Activated naive CD4-positive, alpha-beta T cell (primary cell): ENCODE measurements around the gene ARMH1.
"Not testable (repeated sequence)": the region's sequence is repeated elsewhere in the genome, so short reads cannot be mapped to it uniquely, and the experiment has no call there.

Experiments
- DNase-seq, 4 experiments: peaks; one replicate each; lab custom pipeline; 2025; lab: John Stamatoyannopoulos, UW

Gene ARMH1

GRCh38 chr1:44723064-44723463, 48.5 kb downstream of the ARMH1 start:
- DNase-seq = peak in 1 of 4 experiments; percentile 9

GRCh38 chr1:44723496-44724295, 49.2 kb downstream of the ARMH1 start:
- peak in 1 of 4 experiments; percentile 8 for DNase-seq

GRCh38 chr1:44724296-44724954, 49.9 kb downstream of the ARMH1 start:
- DNase-seq = no peak

- no peak for DNase-seq
These were observed 50.6 kb downstream of the ARMH1 start for GRCh38 chr1:44724955-44725698.

- peak; percentile 73 to 91 (median 90) for DNase-seq
These were observed 56.4 kb downstream of the ARMH1 start, which contains the start of gene RNU5D-1 for GRCh38 chr1:44730741-44731512. Gene RNU5D-1, minus strand, starts transcription at chr1:44731170.

- DNase-seq = no peak
These were observed 58.9 kb downstream of the ARMH1 start for GRCh38 chr1:44733365-44733764.

- no peak for DNase-seq
These were observed 59.3 kb downstream of the ARMH1 start for GRCh38 chr1:44733784-44734183.

GRCh38 chr1:44735992-44736391, 61.5 kb downstream of the ARMH1 start:
- DNase-seq = no peak

GRCh38 chr1:44738953-44739306, 64.4 kb downstream of the ARMH1 start:
- not testable (repeated sequence) for DNase-seq

GRCh38 chr1:44739307-44740178, 65.0 kb downstream of the ARMH1 start, which contains the start of gene KIF2C:
Gene KIF2C, plus strand, starts transcription at chr1:44739837. Its CDS starts 96 bp downstream, at chr1:44739933.
- peak; percentile 81 to 96 (median 92) for DNase-seq

- DNase-seq = no peak
These were observed 65.7 kb downstream of the ARMH1 start for GRCh38 chr1:44740179-44740617.

- no peak for DNase-seq
These were observed 68.7 kb downstream of the ARMH1 start for GRCh38 chr1:44743211-44743610.

GRCh38 chr1:44747878-44748277, 73.4 kb downstream of the ARMH1 start:
- DNase-seq = no peak

GRCh38 chr1:44757420-44757819, 82.9 kb downstream of the ARMH1 start:
- DNase-seq = no peak

- no peak for DNase-seq
These were observed 84.6 kb downstream of the ARMH1 start for GRCh38 chr1:44759077-44759476.

- DNase-seq = no peak
These were observed 86.4 kb downstream of the ARMH1 start for GRCh38 chr1:44760876-44761275.

- DNase-seq = not testable (repeated sequence)
These were observed 91.9 kb downstream of the ARMH1 start for GRCh38 chr1:44766421-44766820.
